ENCODE results near the gene TMOD3. TPM values are rescaled to one million over a fixed set of nuclear protein-coding genes. Genes with fewer than 3 reads are reported as not detected.

The TMOD3 gene
- total RNA-seq, 1 donor from 2014 or later, result 34.5 TPM

- H3K27me3 ChIP-seq (ENCODE audit: control insufficient read depth, insufficient read depth, low read length), result no peaks in the 10 kb centered on the region
- no peak overlapping the region for H3K4me3 ChIP-seq (ENCODE audit: low read depth, low read length)
- no peak for TF ChIP-seq CTCF (IDR thresholded peaks at IDR 0.05; ENCODE audit: insufficient read depth, low read length, poor library complexity, severe bottlenecking)
- no peaks in the 10 kb centered on the region for H3K36me3 ChIP-seq (ENCODE audit: control insufficient read depth, insufficient read depth, low read length)
- no peak for DNase-seq (ENCODE audit: low read depth)
Observed at GRCh38 chr15:51849860-51850259, 20.4 kb downstream of the TMOD3 start.

GRCh38 chr15:51853998-51854397 is 24.5 kb downstream of the TMOD3 start:
- Histone ChIP-seq H3K36me3 (ENCODE audit: control insufficient read depth, insufficient read depth, low read length) (no peaks in the 10 kb centered on the region), H3K4me3 (ENCODE audit: low read depth, low read length) (no peak overlapping the region), H3K27me3 (ENCODE audit: control insufficient read depth, insufficient read depth, low read length) (no peaks in the 10 kb centered on the region)
- TF ChIP-seq CTCF (IDR thresholded peaks at IDR 0.05; ENCODE audit: insufficient read depth, low read length, poor library complexity, severe bottlenecking), result no peak
- no peak for DNase-seq (ENCODE audit: low read depth)

GRCh38 chr15:51855612-51856011 is 26.2 kb downstream of the TMOD3 start:
- Histone ChIP-seq H3K36me3 (ENCODE audit: control insufficient read depth, insufficient read depth, low read length) (no peaks in the 10 kb centered on the region), H3K27me3 (ENCODE audit: control insufficient read depth, insufficient read depth, low read length) (no peaks in the 10 kb centered on the region), H3K4me3 (ENCODE audit: low read depth, low read length) (no peak overlapping the region)
- no peak for DNase-seq (ENCODE audit: low read depth)
- TF ChIP-seq CTCF (IDR thresholded peaks at IDR 0.05; ENCODE audit: insufficient read depth, low read length, poor library complexity, severe bottlenecking), result no peak

- no peaks in the 10 kb centered on the region for H3K36me3 ChIP-seq (ENCODE audit: control insufficient read depth, insufficient read depth, low read length)
- DNase-seq (ENCODE audit: low read depth), result no peak
Observed at GRCh38 chr15:51856714-51857380, 27.4 kb downstream of the TMOD3 start.

GRCh38 chr15:51861557-51862359 is 32.3 kb downstream of the TMOD3 start:
- no peaks in the 10 kb centered on the region for H3K27me3 ChIP-seq (ENCODE audit: control insufficient read depth, insufficient read depth, low read length)
- H3K4me3 ChIP-seq (ENCODE audit: low read depth, low read length), result no peak overlapping the region
- DNase-seq (ENCODE audit: low read depth), result no peak
- TF ChIP-seq CTCF (IDR thresholded peaks at IDR 0.05; ENCODE audit: insufficient read depth, low read length, poor library complexity, severe bottlenecking), result no peak
- no peaks in the 10 kb centered on the region for H3K36me3 ChIP-seq (ENCODE audit: control insufficient read depth, insufficient read depth, low read length)

More at GRCh38 chr15:51856714-51857380, 27.4 kb downstream of the TMOD3 start:
- Histone ChIP-seq H3K27me3 (ENCODE audit: control insufficient read depth, insufficient read depth, low read length) (no peaks in the 10 kb centered on the region), H3K4me3 (ENCODE audit: low read depth, low read length) (no peak overlapping the region)
- no peak for TF ChIP-seq CTCF (IDR thresholded peaks at IDR 0.05; ENCODE audit: insufficient read depth, low read length, poor library complexity, severe bottlenecking)
